Kidney glomerular epithelial cell (primary cell): ENCODE measurements around the gene WDR74.
"Not testable (repeated sequence)": the region's sequence is repeated elsewhere in the genome, so short reads cannot be mapped to it uniquely, and the experiment has no call there.

ENCODE experiments used
- DNase-seq: peaks from one replicate; lab custom pipeline; 2025; lab: John Stamatoyannopoulos, UW

The WDR74 gene

DNA sequence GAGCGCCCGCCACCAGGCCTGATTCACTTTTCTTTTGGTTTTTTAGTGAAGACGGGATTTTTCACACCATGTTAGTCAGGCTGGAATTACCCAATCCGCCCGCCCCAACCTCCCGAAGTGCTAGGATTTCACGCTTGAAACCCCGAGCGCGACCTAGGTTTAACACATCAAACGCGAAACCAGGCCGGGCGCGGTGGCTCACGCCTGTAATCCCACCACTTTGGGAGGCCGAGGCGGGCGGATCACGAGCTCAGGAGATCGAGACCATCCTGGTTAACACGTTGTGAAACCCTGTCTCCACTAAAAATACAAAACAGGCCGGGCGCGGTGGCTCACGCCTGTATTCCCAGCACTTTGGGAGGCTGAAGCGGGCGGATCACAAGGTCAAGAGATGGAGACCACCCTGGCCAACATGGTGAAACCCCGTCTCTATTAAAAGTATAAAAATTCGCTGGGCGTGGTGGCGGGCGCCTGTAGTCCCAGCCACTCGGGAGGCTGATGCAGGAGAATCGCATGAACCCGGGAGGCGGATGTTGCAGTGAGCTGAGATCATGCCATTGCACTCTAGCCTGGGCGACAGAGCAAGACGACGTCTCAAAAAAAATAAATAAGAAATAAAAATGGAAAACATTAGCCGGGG is 1.5 kb upstream of the WDR74 start:
- not testable (repeated sequence) for DNase-seq

DNA sequence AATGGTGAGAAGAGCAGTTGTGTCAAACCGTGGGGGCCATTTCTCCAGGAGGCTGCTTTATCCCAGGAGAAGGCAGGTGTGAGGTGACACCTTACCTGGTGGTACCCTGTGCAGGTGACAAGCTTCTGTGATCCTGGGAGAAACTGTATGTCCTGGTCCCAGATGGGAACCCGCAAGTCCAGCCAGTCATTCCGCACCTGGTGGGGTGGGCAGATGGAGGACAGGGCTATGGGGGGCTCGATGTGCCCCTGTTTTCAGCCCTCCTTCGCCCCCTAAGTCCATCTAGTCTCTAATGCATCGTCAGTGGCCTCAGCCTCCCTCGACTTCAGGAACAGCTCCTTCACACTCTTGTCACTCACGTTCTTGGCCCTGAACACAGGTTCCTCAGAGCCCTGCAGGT is 4.1 kb downstream of the WDR74 start:
- no peak for DNase-seq

DNA sequence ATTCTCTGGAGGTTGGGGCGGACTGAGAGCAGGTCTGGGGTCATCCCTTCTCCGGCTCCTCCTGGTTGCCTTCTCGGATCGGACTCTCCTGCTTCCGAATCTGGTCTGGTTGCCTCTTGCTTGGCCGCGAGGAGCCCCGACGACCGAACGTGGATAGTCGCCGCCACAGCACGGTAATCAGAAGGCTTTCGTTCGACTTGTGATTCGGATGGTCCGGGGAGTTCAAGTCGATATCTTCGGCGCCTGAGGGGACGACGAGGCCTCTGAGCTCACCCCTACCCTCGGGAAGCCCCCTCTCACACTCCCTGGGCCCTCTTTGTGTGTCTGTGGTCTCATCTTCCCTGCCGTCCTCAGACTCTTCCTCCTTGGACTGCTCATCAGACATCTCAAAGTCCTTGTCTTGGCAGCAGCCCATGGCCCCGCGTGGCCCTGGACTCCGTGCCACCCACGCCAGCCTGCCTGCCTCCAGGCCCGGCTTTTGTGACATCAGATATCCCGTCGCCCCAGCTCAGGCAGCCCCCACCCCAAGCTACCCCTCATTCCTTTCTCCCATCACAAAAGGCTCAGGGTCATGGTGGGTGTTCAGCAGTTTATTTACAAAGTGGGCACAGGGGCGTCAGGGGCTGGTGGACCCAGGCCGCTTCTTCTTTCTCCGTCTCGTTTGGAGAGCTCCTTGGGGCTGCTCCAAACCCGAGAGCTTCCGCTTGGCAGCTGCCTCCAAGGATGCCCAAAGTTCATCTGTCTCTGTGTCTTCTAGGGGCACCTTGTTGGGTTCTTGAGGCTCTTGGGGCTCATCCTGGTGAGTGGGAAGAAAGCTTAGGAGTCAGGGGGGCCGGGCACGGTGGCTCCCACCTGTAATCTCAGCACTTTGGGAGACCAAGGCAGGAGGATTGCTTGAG is 6.8 kb downstream of the WDR74 start, which contains the start of gene TEX54:
TSS of gene TEX54 (minus strand) at position 506 of the 899 bp plus-strand sequence.
- no peak for DNase-seq

DNA sequence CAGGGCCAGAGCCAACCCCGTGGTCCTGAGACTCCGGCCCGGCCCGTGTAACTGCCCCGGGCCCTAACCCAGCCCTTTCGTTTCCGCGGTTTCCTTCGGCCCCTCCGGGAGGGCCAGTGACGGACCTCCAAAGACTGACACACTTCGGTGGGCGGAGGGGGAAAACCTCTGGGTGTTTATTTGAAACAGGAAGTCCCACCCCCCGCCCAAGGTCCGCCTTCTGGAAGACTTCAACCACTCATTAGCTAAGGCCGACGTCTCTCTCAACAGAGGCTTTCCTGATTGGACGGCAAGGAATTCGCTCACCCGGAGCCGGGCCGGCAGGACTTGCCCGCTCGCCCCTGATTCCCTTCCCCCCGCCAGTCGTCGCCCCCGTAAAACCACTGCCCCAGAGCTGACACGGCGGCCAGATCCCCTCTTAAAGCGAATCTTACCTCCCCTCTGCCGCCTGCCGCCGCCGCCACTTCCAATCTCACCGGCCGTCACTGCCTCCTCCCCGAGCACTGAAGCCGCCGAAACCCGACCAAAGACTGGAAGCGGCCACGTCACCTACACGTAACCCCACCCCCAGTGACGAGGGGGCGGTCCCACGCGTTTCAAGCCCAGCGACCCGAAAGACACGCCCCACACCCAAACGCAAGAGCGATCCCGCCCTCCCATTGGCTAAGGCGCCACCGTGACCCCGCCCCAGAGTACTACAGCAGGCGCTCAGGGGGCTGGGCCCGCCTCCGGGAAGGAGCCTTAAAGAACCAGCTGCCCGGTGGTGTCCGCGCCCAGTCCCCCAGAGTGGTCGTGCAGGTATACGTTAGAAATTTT is 7.7 kb downstream of the WDR74 start, which contains the start of gene STX5:
TSS of gene STX5 (minus strand) at position 532 of the 816 bp plus-strand sequence. CDS start 808 bp downstream, outside the sequence.
- DNase-seq = peak; percentile 96

DNA sequence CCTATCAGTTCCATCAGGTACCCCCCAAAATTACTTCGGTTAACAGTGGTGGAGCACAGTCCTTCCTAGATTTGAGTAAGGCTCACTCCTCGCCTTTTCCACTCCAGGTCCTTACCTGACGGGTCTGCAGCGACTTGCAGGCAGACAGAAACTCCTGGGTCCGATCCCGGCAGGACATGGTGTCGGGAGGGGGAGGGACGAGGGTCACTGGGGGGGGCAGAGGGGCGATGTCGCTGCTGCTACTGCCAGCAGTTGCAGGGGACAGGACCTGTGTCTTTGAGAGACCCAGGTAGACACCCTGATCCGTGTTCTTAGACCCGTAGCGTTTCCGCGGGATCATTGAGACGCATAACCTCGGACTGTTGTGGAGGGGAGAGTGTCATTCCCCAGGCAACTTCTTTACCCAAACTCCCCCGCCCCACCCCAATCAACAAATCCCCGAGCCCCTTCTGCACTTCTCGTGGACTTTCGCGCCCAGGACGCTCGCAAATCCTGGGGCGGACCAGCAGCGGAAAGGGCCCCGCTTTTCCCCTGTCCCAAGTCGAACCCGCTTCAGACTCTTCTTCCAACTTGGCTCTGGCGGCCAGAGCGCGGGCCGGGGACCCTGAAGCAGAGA is 8.4 kb downstream of the WDR74 start:
- no peak for DNase-seq

DNA sequence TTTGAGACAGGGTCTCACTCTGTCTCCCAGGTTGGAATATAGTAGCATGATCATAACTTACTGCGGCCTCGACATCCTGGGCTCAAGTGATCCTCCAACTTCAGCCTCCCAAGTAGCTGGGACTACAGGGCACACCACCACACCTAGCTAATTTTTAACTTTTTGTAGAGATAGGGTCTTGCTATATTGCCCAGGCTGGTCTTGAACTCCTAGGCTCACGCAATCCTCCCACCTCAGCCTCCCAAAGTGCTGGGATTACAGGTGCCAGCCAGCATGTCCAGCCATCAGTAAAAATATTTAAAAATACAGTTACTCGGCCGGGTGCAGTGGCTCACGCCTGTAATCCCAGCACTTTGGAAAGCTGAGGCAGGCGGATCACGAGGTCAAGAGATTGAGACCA is 11.3 kb downstream of the WDR74 start:
- not testable (repeated sequence) for DNase-seq

DNA sequence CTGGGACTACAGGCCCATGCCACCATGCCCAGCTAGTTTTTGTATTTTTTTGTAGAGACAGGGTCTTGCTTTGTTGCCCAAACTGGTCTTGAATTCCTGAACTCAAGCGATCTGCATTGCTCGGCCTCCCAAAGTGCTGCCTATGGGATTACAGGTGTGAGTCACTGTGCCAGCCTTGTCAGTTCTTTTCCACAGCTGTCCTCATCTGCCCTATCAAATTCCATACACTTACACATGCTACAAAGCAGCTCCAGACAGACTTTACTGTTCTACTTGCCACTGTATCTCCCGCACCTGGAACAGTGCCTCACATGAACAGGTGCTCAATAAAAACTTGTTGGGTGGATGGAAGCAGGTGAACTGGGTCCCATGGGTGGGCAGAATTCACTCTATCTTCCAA is 15.7 kb downstream of the WDR74 start:
- no peak for DNase-seq

DNA sequence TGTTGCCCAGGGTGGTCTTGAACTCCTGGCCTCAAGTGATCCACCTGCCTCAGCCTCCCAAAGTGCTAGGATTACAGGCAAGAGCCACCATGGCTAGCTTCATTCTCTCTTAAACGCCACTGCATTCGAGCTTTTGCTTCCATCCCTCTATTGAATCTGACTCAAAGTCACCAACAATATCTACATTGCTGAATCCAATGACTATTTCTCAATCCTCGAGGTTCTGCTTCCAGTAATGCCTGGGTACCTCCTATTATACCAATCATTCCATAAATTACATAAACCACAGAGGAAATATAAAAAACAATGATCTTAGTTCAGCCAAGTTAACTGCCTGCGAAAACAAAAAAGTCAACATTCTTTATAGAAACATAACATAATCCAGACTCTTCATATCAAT is 22.3 kb downstream of the WDR74 start:
- DNase-seq = no peak

DNA sequence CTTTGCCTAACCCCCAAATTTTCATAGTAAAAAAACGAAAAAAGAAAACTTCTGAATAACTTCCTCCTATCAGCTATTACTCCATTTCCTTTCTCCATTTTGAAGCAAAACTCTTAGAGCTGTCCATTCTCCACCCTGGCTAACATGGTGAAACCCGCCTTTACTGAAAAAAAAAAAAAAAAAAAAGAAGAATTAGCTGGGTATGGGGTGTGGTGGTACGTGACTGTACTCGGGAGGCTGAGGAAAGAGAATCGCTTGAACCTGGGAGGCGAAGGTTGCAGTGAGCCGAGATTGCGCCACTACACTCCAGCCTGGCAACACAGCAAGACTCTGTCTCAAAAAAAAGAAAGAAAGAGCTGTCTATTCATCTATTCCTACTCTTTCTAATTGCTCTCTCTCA is 22.8 kb downstream of the WDR74 start:
- no peak for DNase-seq

DNA sequence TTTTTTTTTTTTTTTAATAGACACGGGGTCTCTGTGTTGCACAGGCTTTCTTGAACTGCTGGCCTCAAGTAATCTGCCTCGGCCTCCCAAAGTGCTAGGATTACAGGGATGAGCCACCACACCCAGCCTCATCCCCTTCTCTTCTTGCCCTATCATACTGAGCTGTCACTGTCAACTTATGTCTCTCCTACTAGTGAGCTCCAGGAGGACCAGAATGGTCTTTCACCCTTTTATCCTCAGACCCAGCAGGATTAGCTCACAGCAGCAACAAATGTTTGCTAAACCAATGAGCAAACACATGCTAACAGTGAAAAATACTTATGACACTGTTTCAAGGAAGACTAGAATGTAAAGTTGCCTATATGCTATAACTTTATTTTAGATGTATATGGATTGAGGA is 27.7 kb downstream of the WDR74 start:
- DNase-seq = no peak

DNA sequence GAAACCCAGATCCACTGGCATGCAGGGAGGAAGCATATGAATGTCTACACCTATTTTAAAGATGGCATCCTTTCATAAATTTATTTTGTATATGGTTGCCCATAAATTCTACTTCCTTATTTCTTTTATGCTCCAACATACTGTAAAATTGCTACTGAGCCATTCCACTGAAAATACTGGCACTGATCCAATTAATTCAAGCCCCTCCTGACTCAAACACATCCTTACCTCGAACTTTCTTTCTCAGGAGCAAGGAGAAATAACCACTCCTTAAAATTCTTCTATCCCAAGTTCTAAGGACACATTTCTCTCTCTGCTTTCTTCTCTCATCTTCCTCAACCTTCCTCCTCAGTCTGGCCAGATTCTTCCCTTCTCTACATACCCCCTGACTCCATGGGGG is 28.6 kb downstream of the WDR74 start:
- DNase-seq = no peak

DNA sequence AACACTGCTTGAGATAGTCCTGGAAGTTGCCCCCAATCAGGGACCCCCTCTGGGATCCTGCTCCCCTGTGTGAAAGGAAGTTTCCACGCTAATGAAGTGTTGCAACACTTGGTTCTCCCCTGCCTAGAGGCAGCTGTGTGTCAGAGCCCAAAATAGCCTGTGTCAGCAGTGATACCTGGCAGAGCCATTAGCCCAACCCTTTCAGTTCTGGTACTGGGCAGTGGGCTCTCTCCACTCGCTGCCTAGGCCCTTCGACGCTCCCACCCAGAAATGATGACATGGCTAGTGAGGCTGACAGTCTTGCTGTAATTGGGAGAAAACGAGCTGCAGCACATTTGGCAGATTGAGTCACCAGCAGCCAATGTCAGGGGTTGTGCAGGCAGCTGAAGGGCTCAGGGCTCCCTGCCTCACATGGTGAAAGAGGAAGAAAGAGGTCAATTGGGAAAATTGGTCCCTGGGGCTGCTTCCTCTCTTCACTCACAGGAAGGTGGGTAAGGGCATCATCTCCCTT is 32.7 kb downstream of the WDR74 start:
- DNase-seq = no peak

DNA sequence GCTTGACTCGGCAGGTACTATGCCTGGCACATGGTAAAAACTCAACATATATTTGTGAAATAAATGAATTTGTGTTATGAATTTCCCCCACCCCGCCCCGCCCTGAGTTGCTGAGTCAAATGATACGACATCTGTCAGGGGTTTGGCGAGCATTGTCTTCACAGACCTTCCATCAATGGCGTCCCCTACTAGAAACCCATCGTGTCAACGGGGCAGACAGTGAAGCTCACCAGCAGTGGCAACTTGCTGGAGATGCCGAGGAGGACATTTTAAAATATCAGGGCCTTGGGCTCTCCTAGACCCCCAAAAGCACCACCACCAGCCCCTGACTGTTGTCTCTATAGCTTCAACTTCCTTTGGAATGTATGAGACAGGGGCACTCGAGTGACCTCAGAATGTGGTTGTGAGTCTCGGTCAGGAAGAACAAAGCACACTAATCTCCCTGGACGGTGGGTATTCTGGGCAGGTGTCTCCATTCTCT is 33.4 kb downstream of the WDR74 start:
- DNase-seq = no peak

DNA sequence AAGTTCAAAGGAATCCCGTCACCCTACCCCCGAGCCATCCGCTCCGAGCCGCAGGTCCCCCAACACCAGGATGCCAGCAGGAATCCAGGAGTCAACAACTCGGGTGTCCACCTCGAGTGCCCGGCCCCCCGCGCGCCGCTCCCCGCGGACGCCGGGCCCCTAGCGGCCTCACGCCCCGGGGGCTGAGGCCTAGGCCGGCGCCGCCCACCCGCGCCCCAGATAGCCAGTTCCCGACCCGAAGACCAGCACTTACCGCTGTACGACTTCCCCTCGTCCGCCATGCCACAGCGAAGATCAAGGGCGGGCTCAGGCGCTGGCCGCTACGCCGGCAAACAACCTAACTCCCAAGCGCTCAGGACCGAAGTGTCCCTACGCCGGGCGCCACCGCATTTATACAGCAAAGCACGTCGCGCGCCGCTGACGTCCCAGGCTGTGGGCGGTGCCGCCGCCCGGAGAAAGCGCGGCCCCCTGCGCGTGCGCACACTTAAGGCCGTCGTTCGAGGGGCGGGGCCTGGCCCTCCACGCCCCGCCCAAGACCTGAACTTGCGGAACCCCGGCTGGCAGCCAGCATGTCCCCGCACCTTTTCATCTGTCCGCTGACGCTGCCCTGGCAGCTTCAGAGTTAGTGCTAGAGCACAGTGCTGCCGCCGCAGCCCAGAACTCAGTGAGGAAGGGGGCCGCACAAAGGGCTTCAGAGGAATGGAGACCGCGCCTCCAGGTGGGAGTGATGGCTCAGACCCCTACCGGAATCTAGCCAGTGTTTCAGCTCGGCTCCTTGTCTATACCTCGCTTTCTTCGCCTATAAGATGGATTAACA is 34.1 kb downstream of the WDR74 start, which contains the start of gene NXF1:
TSS of gene NXF1 (minus strand) at position 365 of the 817 bp plus-strand sequence. CDS start at position 281, 84 bp downstream.
- DNase-seq = peak; percentile 88

DNA sequence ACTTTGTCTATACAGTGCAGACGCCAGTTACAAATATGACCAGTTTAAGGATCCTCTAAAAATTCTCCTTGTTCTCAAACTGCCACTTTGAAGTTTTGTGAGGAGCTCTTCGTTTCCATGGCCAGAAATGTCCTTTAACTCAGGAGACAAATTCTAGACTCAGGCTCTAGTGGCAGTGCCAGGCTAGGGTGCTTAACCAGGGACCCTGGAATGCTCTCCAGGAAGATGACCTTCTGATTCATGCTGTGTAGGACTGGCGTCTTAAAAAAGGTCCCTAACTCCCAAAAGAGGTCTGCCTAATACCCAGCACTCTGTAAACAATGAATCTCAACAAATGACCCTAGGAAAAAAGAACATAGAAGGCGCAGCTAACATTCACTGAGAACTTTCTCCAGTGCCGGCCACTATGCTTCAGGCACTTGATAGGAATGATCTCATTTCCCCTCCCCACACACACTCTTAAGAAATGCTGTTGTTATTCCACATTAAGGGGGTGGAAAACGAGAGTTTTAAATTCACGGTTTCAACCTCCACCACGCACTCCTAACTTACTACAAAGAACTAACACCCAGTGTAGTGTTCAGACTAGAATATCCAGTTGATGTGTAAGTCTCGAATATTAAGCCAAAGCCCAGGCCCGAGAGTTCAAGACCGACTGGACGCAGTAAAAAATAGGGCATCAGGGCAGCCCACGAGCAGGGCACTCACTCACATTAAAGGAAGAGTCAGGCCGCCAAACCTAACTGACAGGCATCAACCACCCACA is 34.9 kb downstream of the WDR74 start:
- DNase-seq = peak; percentile 8

DNA sequence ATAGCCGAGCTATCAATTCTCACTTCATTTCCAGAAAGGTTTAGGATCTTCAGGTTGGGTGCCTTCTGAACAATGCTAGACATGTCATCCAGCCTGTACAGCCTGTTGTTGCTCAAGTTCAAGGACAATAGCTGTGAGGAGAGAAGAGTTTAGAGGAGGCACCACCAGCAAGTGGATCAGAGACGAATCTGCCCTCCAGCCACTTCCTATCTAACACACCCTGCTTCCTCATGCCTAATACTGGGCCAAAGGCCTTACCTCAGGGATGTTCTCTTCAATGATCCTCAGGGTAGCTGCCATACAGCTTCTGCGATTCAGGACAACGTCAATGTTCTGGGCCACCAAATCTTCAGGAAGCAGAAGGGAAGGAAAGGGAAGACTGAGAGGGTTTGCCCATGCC is 38.3 kb downstream of the WDR74 start:
- DNase-seq = no peak

DNA sequence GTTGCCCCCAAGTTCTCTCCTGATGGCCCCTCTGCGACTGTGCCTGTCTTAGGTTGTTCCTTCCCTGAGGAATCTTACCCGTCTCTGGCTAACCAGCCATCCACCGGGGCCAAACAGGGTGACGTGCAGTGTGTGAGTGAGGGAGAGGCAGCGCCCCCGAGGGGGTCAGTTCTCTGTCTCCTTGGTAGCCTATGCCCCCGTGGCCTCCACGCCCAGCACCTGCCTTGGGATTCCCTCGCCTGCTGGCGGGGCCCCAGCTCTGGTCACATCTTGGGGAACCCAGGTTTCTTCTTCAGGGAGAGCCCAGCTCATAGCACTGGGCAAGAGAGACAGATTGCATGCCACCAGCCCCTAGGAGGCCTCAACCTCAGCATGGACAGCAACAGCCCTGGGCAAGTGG is 39.9 kb downstream of the WDR74 start:
- DNase-seq = no peak

DNA sequence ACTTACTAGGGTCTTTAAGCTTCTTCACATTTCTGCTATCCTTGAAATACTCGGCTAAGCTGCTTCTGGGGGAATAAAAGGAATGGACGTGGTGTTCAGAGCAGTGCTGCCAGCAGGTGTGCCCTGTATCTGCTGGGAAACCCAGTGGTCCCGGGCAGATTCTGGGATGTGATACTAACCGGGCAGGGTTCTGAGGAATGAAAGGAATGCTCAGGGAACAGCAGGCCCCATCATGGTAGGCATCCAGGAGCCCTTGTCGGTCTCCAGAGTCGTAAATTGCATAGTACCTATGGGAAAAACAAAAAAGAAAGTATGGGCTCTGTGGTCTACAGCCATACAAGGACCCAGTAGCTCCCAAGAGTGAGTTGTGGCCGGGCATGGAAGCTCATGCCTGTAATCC is 43.1 kb downstream of the WDR74 start:
- no peak for DNase-seq

DNA sequence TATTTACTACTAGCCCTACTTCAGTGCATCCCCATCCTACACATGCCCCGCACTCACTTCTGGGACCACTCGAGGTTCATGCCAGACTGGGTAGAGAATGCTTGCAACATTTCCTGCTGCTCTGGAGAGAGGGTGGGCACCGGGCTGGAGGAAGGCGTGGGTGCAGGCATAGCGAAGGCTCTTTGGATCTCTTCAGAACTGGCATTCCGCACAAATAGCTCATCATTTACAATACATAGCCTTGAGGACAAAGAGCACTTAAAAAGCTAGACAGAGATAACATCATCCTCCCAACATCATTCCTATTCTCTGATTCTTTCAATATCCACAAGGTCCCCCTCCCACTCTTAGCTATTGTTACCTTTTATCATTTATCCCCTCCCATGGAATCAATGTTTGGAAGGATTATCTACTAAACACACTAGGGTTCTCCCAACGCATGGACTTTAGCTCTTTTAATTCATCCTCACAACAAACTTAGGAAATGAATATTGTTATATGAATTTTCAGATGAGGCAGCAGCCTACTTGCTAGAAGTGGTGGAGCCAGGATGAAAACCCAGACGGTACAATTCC is 45.1 kb downstream of the WDR74 start:
- DNase-seq = no peak
